GM21360 (cell line): ENCODE data around the gene MT1F.
"Not testable (repeated sequence)": the region's sequence is repeated elsewhere in the genome, so short reads cannot be mapped to it uniquely, and the experiment has no call there.

Source experiments
- ATAC-seq: cut with Tn5 transposase; IDR thresholded peaks from one replicate; pipeline ENCODE4 v1.9.1; 2021; ENCODE audit warnings: mild to moderate bottlenecking, moderate library complexity; ENCODE audit not compliant: unreplicated experiment

The MT1F gene

GRCh38 chr16:56657555-56658326, at the start of gene MT1F:
TSS of gene MT1F (plus strand) at chr16:56657959. CDS start at chr16:56658059, 100 bp downstream.
- ATAC-seq: no peak

DNA sequence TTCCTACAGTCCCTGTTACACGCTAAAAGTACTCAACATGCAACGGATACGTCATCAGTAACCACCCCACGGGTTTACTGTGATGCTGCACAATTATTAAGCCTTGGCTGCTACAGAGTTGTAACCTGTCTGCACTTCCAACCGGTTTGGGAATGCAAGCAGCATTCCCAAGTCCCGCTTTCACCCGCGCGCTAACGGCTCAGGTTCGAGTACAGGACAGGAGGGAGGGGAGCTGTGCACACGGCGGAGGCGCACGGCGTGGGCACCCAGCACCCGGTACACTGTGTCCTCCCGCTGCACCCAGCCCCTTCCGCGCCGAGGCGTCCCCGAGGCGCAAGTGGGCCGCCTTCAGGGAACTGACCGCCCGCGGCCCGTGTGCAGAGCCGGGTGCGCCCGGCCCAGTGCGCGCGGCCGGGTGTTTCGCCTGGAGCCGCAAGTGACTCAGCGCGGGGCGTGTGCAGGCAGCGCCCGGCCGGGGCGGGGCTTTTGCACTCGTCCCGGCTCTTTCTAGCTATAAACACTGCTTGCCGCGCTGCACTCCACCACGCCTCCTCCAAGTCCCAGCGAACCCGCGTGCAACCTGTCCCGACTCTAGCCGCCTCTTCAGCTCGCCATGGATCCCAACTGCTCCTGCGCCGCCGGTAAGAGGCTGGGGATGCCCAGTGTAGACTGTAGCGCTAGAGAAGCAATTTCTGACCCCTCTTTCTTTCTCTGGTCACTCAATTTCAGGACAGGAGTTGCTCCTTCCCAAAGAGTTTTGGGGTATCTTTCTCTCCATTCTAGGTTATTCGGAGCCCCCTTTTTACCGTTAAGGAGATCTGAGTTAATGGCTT, 49.5 kb upstream of the MT1F start, which contains the start of gene MT2A:
TSS of gene MT2A (plus strand) at position 542 of the 833 bp plus-strand sequence. CDS start at position 614, 72 bp downstream.
- peak; percentile 77 for ATAC-seq

- no peak for ATAC-seq
Observed at GRCh38 chr16:56608876-56609462, 48.8 kb upstream of the MT1F start.

DNA sequence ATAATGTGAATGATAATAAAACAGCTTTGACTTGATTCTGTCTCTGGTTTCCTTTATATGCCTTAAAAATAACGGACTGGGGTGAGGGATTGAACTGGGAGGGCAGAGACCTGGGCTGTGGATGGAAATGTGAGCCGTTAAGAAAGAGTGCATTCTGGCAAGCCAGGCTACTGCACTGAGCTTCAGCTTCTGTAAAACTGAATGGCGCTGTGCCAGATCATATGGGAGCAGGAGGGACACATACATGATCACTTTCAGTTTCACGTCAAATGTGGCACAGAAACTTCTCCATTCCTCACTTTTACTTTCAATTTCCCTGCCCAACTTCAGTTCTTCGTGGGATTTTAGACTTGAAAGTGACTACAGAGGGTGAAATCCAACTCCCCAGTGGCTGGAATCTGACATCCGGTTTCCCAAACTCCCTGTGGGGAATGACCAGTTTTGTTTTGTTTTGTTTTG, 48.3 kb upstream of the MT1F start:
- ATAC-seq: peak; percentile 41

DNA sequence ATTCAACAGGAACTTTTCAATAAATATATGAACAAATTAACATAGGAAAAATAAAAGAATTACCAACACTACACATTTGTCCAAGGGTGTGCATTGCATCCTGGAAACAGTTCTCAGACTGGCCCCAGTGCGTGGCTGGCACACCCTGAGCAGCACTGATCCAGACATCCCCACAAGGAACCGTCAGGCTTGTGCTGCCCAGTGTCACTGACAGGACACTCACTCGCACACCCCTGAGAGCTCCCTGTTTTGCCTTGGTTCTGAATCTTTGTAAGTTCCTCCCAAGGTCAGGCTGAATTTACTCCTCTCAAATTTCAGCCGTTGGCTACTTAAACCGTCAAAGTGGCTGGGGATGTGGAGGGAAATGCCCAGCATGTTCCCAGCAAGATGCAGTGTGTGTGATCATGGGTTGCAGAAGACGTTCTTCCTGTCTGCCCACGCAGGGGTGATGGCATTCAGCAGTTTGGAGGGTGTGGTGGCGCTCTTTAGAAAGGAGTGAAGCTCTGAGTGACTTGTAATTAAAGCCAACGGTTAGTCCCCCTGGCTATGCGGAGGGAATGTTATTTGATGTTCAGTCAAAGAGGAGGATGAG, 47.6 kb upstream of the MT1F start:
- ATAC-seq: no peak

DNA sequence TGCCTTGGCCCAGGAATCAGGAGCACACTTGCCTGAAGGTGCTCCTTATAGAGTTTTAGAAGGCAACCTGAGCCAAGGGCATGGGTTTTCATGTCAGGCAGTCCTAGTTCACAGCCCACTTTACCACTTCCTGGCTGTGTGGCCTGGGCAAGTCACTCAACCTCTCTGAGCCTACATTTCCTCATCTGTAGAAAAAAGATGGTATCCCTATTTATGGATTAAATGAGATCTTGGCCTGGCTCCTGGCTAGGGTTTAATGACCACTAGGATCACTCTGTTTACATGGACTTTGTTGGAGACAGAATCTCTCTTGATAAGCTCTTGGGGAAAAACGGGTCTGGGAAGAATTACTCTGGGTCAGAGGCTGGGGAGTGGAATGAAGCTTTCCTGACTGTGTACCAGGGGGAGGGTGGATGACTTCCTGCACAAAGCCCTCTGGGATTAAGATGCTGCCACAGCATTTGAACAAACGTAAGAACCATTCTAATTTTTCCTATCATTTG, 47.1 kb upstream of the MT1F start:
- ATAC-seq: no peak

- no peak for ATAC-seq
Observed at GRCh38 chr16:56611281-56611833, 46.4 kb upstream of the MT1F start.

GRCh38 chr16:56613706-56614105, 44.1 kb upstream of the MT1F start:
- ATAC-seq: no peak

DNA sequence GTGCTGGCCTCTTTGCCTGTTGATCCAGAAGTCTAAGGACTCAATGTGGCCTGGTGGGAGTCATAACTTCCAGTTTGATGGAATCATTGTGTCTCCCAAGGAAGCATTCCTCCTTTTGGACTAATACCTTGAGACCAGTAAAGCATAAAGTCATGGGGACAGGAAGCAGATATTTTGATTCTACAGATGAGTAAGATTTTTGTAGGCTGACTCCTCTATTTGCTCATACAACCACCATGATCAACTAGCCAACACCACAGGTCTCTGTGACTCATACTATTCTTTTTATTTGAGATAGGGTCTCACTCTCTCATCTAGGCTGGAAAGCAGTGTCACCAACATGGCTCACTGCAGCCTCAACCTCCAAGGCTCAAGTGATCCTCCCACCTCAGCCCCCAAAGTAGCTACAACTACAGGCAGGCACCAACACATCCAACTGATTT, 43.2 kb upstream of the MT1F start:
- no peak for ATAC-seq

DNA sequence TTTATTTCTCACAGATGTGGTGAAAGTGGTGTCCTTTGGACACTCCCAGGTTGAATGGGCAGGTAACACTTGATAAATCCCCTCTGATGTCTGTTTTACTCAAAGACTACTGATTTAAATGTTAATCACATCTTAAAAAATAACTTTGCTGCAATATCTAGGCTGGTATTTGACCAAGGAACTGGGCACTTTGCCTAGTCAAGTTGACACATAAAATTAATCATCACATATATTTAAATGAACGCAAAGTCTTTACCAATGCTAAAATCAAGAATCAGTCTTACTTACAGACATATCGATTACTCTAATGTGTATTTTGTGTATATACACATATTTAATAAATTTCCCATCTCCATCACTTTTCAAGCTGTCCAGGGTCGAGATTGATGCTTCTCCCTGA, 42.4 kb upstream of the MT1F start:
- no peak for ATAC-seq

DNA sequence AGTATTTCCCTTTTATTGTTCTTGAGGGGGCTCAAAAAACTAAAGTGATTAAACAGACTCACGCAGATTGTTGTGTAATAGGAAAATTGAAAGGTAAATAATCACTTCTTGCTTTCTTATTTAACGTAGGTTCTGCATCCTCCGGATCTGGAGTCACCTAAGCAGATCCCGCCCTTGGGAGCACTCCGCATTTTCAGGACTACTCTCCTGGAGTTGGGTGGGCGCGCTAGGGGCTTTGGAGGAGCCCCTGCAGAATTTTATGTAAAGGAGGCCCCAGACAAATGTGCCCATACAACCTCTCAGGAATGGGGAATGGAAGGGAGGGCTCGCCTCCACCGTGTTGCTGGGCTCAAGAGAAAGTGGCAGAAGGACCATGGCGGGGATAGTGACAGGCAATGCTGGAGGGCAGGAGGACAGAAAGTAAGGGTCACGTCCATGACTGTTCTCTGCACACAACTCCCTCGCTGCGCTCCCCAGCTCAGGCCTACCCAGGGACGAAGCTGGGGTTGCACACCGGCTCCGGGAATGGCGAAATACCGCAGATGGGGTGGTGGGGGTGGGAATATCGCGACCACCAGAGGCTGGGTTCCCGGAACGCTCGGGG, 41.0 kb upstream of the MT1F start:
- no peak for ATAC-seq

GRCh38 chr16:56617212-56618085, 40.3 kb upstream of the MT1F start:
- ATAC-seq: no peak

DNA sequence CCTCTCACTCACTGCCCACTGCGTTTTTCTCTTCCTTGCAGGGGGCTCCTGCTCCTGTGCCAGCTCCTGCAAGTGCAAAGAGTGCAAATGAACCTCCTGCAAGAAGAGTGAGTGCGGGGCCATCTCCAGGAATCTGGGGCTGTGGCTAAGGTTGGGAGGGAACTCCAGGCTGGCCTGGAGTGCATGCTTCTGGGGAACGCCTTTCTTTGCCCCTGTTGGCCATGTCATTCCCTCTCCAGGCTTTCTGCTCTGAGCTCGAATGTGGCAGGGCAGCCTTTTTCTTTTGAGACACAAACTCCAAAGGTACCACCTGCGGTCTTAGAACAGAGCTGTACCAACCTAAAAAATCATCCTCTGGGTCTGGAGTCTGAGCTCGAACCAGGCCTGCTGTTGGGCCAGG, 39.6 kb upstream of the MT1F start:
- no peak for ATAC-seq

DNA sequence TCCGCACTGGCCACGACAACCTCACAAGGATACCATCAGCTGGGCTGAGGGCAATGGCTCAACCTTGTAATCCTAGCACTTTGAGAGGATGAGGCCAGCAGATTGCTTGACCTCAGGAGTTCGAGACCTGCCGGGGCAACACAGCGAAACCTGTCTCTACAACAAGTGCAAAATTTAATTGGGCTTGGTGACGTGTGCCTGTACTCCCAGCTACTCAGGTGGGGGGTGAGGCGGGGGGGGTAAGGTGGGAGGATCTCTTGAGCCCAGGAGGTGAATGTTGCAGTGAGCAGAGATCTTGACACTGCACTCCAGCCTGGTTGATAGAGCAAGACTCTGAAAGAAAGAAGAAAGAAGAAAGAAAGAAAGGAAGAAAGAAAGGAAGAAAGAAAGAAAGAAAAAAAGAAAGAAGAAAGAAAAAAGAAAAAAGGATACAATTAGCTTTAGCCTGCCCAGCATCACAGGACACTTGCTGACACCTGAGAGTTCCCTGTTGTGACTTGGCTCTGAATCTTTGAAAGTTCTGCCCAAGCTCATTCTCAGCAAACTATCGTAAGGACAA, 37.3 kb upstream of the MT1F start:
- no peak for ATAC-seq

- not testable (repeated sequence) for ATAC-seq
Observed at GRCh38 chr16:56621665-56622445, 35.9 kb upstream of the MT1F start.

DNA sequence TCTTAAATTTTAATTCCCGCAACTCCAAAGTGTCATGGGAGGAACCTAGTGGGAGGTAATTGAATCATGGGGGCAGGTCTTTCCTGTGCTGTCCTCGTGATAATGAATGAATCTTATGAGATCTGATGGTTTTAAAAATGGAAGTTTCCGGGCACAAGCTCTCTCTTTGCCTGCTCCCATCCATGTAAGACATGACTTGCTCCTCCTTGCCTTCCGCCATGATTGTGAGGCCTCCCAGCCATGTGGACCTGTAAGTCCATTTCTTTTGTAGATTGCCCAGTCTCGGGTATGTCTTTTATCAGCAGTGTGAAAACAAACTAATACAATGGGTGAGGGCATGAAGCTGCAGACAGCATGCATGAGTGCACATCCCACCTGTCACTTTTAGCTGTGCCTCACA, 34.6 kb upstream of the MT1F start:
- not testable (repeated sequence) for ATAC-seq

- no peak for ATAC-seq
Observed at GRCh38 chr16:56623637-56624036, 34.1 kb upstream of the MT1F start.
